GM19438 (cell line): ENCODE data around the gene CLN5.
"Not testable (repeated sequence)": the region's sequence is repeated elsewhere in the genome, so short reads cannot be mapped to it uniquely, and the experiment has no call there.

ENCODE experiments used
- ATAC-seq: cut with Tn5 transposase; IDR thresholded peaks from one replicate; pipeline ENCODE4 v1.9.1; 2021; ENCODE audit warnings: low read depth; ENCODE audit not compliant: unreplicated experiment

Gene CLN5

GRCh38 chr13:76974618-76974975, 17.3 kb upstream of the CLN5 start:
- no peak for ATAC-seq

GRCh38 chr13:76975863-76976262, 16.0 kb upstream of the CLN5 start:
- ATAC-seq: no peak

GRCh38 chr13:76976490-76976889, 15.4 kb upstream of the CLN5 start:
- no peak for ATAC-seq

GRCh38 chr13:76976929-76977328, 15.0 kb upstream of the CLN5 start:
- ATAC-seq: no peak

- peak; percentile 98 for ATAC-seq
These were observed 11.7 kb upstream of the CLN5 start for GRCh38 chr13:76980075-76980718.

GRCh38 chr13:76982061-76982460, 9.8 kb upstream of the CLN5 start:
- no peak for ATAC-seq

GRCh38 chr13:76983676-76984075, 8.2 kb upstream of the CLN5 start:
- ATAC-seq: no peak

- ATAC-seq: peak; percentile 52
These were observed 467 bp upstream of the CLN5 start for GRCh38 chr13:76991432-76991795.

- no peak for ATAC-seq
These were observed 694 bp downstream of the CLN5 start for GRCh38 chr13:76992548-76993001.

GRCh38 chr13:76993021-76993420, 1.1 kb downstream of the CLN5 start:
- ATAC-seq: no peak

GRCh38 chr13:76993473-76993872, 1.6 kb downstream of the CLN5 start:
- no peak for ATAC-seq

GRCh38 chr13:76994281-76994680, 2.4 kb downstream of the CLN5 start:
- ATAC-seq: no peak

- ATAC-seq: no peak
These were observed 8.6 kb downstream of the CLN5 start for GRCh38 chr13:77000475-77000874.

GRCh38 chr13:77001540-77001939, 9.7 kb downstream of the CLN5 start:
- ATAC-seq: no peak

GRCh38 chr13:77001963-77002587, 10.2 kb downstream of the CLN5 start:
- ATAC-seq: no peak

GRCh38 chr13:77002590-77003190, 10.8 kb downstream of the CLN5 start:
- no peak for ATAC-seq

GRCh38 chr13:77008337-77008736, 16.5 kb downstream of the CLN5 start:
- ATAC-seq: not testable (repeated sequence)

- no peak for ATAC-seq
These were observed 17.1 kb downstream of the CLN5 start for GRCh38 chr13:77009011-77009410.

GRCh38 chr13:77009719-77010118, 17.8 kb downstream of the CLN5 start:
- ATAC-seq: not testable (repeated sequence)

- no peak for ATAC-seq
These were observed 22.1 kb downstream of the CLN5 start for GRCh38 chr13:77013853-77014542.

GRCh38 chr13:77014906-77015685, 23.2 kb downstream of the CLN5 start:
- no peak for ATAC-seq
